SK-N-MC (cell line): ENCODE results near the gene PFKP.

Source experiments
- EZH2 ChIP-seq: fragments of 200-600 bp; sonication (generic); IDR thresholded peaks from one replicate; pipeline ENCODE4 v1.6.1; 2017; ENCODE audit warnings: antibody characterized with exemption
- FOXP2 ChIP-seq: optimal IDR thresholded peaks from 2 replicates; pipeline ENCODE3; 2011; ENCODE audit warnings: mild to moderate bottlenecking, moderate library complexity; ENCODE audit not compliant: insufficient read depth; ENCODE audit errors: extremely low read length, control extremely low read depth
- POLR2AphosphoS5 ChIP-seq: IDR thresholded peaks from 2 replicates; pipeline ENCODE4 v1.6.1; 2012; ENCODE audit warnings: mild to moderate bottlenecking, low read depth, low read length, borderline replicate concordance

- no peak for TF ChIP-seq EZH2
- TF ChIP-seq POLR2AphosphoS5 = no peak
- no peak for TF ChIP-seq FOXP2
These were observed 7.4 kb upstream of the PFKP start for GRCh38 chr10:3059974-3060373.
